Stimulated activated CD4-positive, alpha-beta T cell treated with anti-CD3 and anti-CD28 coated beads, Interleukin-1b, Interleukin-23, amount 100 ng/mL, for 1 hour (primary cell): Measurements from ENCODE around the gene SRP72.
"Not testable (repeated sequence)": the region's sequence is repeated elsewhere in the genome, so short reads cannot be mapped to it uniquely, and the experiment has no call there.

Experiments
- DNase-seq, 2 donors: peaks; one replicate each; pipeline ENCODE4 v3.0.0-alpha.2; 2020; ENCODE audit warnings: low read depth in 2 of 2

SRP72 gene

DNA sequence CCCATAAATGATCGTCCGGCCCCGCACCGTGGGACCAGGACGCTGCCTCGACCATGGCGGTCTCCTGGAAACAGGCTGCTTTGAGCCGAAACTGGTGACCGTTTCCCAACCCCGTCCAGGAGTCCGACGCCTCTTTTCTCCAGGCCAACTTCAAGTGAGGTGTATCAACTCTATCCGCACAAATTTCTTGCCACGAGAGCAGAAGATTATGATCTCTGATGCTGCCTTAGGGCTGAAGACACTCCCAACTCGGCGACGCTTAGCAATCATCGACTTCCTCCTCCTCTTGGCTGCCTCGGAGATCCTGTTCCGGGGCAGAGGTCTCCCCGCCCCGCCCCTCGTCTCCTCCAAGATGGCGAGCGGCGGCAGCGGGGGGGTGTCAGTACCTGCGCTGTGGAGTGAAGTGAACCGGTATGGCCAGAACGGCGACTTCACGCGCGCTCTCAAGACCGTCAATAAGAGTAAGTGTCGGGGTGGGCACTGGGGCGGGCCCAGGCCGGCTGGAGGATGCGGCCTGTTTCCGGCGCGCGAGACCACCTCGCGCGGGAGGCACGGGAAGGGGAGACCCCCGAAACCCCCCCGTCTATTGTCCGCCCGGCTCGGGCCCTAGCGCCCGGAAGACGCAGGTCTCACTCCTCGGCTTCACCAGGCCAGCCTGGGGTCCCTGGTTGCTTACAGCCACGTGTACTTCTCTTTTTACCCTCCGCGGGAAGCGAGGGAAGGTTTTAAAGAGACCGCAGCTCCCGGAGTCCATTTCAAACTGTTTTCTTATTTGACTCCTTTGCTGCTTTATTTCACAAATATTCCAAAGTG is at the start of gene SRP72:
TSS of gene SRP72 (plus strand) at position 334 of the 813 bp plus-strand sequence. CDS start at position 353, 19 bp downstream.
- DNase-seq: peak; percentile 71 to 75

DNA sequence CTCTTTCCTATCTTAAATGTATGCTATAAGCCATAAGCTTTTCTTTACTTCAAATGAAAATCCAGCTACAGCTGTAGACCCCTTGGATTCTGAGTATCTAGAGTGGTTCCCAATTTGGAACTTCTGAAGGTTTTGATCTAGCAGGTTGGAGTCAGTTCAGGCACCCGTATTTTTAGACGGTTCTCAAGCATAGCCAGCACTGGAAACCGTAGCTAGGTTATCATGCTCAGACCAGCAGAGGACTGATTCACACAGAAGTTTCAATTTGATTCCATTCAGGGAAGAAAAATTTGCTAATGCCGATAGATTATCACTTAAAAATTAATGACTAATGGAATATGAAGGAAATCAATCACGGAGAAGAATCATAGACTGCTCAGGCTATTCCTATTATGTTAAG is 43.2 kb upstream of the SRP72 start:
- DNase-seq: no peak

GRCh38 chr4:56424697-56425514 is 42.5 kb upstream of the SRP72 start:
- DNase-seq: no peak

- DNase-seq: no peak
Observed at GRCh38 chr4:56425518-56425917, 41.9 kb upstream of the SRP72 start.

GRCh38 chr4:56426273-56426672 is 41.1 kb upstream of the SRP72 start:
- DNase-seq: no peak

GRCh38 chr4:56427179-56427578 is 40.2 kb upstream of the SRP72 start:
- DNase-seq: no peak

DNA sequence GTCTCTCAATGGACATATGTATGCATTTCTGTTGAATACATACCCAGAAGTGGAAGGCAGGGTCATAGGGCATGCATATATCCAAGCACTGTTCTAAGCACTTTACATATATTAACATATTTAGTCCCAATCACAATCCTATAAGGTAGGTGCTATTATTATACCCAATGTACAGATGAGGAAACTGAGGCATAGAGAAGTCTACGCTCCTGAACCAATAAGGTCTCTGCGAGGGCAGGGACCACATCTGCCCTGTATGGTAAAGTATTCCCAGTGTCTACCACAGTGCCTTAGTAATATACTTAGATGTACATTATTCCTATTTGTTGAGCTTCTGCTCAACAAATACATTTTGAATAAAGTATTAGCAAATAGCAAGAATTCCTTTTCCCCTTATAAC is 37.2 kb upstream of the SRP72 start:
- DNase-seq: no peak

- no peak for DNase-seq
Observed at GRCh38 chr4:56433280-56433679, 34.1 kb upstream of the SRP72 start.

DNA sequence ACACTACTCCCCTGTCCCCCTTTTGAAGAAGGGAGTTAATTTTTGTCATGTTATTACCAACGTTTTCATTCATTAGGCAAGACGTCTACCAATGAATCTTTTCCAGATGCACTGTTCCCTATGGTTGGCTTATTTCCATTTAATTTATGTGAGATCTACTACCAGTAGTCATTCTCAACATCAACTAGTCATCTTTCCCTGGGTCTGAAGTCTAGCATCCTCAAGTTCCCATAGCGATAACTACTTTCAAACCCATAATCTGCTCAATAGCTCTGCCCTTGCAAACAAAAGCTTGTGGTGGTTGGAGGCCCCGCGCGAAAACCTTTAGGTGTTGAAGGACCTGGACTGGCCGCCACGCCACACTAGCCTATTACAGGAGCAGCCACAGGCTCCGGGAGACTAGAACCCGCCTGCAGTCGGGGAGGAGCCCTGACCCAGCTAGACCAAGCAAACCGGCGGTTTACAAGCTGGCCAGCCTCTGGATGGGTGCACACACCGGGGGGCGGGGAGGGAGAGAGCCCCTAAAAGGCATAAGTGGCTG is 32.7 kb upstream of the SRP72 start:
- peak in 1 of 2 donors; percentile 5 for DNase-seq

DNA sequence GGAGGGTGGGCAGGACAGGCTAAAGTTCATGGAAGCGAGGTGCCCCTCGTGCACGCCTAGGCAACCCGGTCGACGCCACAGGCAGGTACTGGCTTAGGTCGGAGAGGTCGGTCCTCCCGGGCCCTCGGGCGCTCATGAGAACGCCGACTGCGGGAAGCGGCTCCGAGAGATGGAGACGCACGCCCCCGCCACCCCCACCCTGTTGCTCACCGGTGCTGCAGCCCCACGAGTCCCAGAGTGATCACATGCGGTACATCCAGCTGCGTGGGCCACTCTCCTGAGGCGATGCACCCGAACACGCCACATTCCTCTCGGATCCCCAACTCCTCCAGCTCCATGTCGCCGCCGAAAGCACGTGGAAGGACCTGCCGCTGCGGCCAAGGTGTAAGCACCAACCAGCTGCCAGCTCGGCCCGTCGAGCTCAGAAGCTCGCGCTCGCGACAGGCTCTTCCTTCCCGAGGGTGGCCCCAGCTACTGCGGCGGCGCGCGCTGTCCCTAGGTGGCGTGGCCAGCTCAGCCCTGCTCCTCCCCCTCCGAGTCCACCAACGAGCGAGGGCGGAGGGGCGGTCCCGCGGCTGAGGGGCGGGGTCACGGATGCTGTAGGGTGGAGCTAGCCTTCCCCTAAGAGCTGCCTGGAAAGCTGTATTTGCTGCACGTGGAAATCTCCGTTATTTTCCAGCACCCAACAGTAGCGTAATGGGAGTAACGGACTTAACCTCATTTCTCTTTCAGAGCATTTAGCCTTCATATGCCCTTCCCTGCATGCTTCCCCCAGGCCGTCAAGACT is 32.1 kb upstream of the SRP72 start, which contains the start of gene PPAT:
TSS of gene PPAT (minus strand) at position 476 of the 787 bp plus-strand sequence. CDS start at position 338, 138 bp downstream.
- peak; percentile 97 to 98 for DNase-seq

- no peak for DNase-seq
Observed at GRCh38 chr4:56438766-56439165, 28.7 kb upstream of the SRP72 start.

- no peak for DNase-seq
Observed at GRCh38 chr4:56440983-56441382, 26.4 kb upstream of the SRP72 start.

DNA sequence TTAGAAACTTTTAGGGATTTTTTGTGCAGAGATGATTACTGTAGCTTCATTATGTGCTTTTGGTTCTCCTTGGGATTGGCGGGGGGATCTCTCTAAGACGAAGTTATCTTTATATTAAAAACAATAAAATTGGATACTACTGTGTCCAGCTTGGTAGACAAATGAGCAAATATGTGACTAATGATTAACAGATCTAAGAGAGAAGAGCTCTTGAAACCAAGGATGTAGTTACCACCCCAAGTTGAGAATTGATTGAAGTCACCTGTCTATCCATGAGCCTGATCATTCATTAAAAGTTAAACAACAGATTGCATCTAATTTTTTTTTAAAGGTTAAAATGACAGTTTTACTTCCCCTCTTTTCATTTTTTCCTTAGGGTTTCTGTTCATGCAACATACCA is 22.7 kb upstream of the SRP72 start:
- no peak for DNase-seq

DNA sequence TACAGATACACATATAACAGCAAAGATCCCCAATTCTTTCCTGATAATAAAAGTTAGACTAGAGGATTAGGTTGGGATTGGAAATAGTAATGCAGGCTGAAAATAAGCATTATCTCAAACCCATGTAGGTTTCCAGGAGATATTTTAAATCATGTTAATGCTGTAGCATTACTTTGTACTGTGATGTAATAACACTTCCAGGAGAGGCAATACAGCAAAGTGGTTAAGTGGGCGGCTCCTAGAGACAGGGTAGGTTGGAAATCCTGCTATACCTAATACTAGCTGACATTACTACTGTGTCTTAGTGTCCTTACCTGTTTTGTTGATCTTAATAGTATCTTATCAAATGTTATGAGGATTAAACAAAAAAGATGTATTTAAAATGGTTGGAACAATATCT is 21.7 kb upstream of the SRP72 start:
- DNase-seq: no peak

DNA sequence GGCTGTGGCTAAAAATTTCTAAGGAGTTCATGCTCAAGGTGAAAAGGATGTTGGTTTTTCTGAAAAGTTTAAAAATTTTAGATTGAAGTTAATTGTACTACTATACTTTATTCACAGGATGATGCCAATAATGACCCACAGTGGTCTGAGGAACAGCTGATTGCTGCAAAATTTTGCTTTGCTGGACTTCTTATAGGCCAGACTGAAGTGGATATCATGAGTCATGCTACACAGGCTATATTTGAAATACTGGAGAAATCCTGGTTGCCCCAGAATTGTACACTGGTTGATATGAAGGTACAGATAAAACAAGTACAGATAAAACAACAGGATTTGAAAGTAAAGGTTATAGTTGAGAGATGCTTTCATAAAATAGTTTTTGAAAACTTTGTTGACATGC is 19.1 kb upstream of the SRP72 start:
- no peak for DNase-seq

- not testable (repeated sequence) for DNase-seq
Observed at GRCh38 chr4:56449475-56449874, 17.9 kb upstream of the SRP72 start.

- DNase-seq: no peak
Observed at GRCh38 chr4:56450342-56450741, 17.1 kb upstream of the SRP72 start.

- DNase-seq: no peak
Observed at GRCh38 chr4:56460085-56460484, 7.3 kb upstream of the SRP72 start.

GRCh38 chr4:56462157-56462556 is 5.3 kb upstream of the SRP72 start:
- no peak for DNase-seq

DNA sequence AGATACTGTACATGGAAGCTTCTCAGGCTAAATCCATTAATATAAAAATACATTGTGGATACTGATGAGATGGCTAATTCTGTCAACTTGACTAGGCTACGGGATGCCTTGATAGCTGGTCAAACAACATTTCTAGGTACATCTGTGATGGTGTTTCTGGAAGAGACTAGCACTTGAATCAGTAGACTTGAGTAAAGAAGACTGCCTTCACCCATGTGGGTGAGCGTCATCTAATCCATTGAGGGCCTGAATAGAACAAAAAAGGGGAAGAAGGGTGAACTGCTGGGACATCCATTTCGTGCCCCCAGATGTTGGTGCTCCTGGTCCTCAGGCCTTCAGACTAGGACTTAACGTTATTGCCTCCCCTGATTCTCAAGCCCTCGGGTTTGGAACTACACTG is 3.7 kb upstream of the SRP72 start:
- no peak for DNase-seq

GRCh38 chr4:56464581-56464980 is 2.8 kb upstream of the SRP72 start:
- no peak for DNase-seq
